Glomerular endothelial cell (primary cell): Measurements from ENCODE around the gene SPEG. TPM values are rescaled to one million over a fixed set of nuclear protein-coding genes. Genes with fewer than 3 reads are reported as not detected.

Experiments used
- DNase-seq: peaks from one replicate; pipeline ENCODE4 v3.0.0-alpha.2; 2011; ENCODE audit warnings: low read depth, low spot score; ENCODE audit errors: extremely low read depth
- total RNA-seq: library from RNA; depleted of rRNA; stranded (reverse); fragments of >200 nt; gene quantifications from 2 replicates; pipeline ENCODE4 v1.2.3, GENCODE V29; 2015

Gene SPEG
- total RNA-seq, 1 donor from 2014 or later = 1.7 TPM

- DNase-seq = no peak
These were observed 39.8 kb downstream of the SPEG start for GRCh38 chr2:219474285-219475060.

DNA sequence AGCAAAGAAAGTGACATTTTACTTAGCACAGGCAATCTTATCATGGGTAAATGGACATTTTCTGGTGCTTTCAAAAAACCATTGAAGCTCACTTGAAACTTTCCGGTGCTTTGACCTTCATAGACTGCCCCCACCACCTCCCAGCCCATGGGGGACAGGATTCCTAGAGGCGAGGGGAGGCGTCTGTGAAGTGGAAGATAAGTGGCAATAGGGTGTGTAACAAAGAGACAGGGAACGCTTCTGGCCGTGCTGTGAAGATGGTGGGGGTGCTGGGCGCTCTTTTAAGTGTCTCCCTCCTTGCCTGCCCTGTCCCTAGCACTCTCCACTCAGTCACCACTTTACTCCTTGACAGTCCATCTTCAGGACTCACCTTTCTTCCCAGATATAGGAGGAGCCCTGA, 40.6 kb downstream of the SPEG start:
- no peak for DNase-seq

DNA sequence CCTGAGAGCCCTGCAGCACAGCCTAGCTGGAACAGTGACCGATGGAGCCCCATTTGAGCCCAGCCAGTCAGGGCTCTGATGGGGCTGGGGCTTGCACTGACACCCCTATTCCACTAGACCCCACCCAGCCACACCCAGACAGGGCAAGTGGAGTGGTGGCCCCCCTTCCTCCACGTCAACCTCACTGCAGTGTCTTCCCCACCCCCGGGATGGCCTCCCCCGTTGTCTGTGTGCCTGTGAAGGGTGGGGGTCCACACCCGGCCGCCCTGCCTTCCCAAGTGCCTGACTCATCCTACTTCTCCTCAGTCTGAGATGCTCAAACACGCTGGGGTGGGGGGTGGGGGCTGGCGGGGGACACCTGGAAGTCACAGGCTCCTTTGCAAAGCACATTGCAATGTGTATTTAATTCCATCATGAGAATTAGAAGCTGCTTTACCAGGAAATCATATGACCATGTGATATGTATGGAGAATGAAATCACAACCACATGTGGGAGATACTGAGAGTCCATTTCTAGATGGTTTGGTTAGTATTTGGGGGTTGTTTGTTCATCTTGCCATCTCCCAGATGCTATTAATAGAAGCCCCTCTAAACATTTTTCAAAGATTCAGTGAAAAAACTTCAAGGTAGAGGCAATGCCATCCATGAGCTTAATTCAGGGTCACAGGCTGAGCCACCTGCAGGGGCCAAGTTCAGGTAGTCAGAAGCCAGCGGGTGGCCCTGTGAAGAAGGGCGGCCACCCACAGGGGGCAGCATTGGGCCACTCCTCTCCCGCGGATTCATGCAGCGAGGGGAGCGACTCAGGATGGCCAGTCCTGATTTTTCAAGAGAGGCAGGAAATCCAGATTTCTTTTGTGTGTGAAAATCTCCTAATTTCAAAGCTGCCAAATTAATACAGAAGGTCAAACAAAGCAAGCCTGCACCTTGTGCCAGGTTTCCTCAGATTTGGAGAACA, 41.3 kb downstream of the SPEG start:
- no peak for DNase-seq

DNA sequence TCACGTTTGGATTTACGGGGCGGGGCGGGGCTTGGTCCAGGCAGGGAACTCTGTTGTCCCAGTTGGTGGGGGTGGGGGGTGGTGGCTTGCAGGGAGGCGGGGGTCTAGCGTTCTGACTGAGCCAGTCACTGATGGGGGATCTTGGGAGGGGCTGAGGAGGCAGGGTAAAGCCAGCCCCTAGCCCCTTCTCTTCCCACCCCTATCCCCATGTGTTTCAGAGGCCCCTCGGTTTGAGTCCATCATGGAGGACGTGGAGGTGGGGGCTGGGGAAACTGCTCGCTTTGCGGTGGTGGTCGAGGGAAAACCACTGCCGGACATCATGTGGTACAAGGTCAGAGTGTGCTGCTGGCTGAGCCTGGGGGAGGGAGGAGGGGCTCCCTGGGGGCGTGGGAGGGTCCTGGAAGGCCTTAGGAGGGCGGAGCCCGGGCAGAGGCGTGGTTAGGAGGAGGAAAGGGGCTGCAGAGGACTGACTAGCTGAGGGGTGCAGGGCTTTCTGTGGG, 42.1 kb downstream of the SPEG start:
- no peak for DNase-seq

DNA sequence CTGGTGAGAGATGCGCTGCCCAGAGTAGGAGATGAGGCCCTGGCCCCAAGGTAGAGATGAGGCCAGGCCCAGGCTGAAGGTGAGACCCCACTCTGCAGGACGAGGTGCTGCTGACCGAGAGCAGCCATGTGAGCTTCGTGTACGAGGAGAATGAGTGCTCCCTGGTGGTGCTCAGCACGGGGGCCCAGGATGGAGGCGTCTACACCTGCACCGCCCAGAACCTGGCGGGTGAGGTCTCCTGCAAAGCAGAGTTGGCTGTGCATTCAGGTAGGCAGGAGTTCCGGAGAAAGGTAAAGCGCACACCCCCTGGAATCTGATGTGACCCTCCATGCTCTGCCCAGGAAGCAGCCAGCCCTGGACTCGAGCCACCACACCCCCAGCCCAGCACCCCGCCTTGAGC, 42.5 kb downstream of the SPEG start:
- DNase-seq = no peak

- DNase-seq = no peak
These were observed 43.2 kb downstream of the SPEG start for GRCh38 chr2:219477815-219478214.

- no peak for DNase-seq
These were observed 44.3 kb downstream of the SPEG start for GRCh38 chr2:219478916-219479315.

DNA sequence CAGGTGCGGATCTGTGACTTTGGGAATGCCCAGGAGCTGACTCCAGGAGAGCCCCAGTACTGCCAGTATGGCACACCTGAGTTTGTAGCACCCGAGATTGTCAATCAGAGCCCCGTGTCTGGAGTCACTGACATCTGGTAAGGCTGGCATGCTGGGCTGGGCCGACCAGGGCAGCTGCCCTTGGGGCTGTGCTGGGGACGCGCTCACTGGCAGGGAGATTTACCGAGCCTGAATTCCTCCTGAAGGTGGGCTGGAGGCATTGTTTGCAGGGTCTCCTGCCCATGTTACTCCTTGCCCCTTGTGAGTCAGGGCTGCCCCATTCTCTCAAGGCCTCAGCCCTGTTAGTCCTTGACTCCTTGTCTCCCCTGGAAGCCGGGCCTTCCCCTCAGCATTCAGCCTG, 45.4 kb downstream of the SPEG start:
- DNase-seq = no peak

GRCh38 chr2:219482674-219483405, 48.2 kb downstream of the SPEG start:
- DNase-seq = no peak

GRCh38 chr2:219483451-219484342, 49.1 kb downstream of the SPEG start:
- DNase-seq = no peak

- no peak for DNase-seq
These were observed 49.9 kb downstream of the SPEG start for GRCh38 chr2:219484343-219485200.

DNA sequence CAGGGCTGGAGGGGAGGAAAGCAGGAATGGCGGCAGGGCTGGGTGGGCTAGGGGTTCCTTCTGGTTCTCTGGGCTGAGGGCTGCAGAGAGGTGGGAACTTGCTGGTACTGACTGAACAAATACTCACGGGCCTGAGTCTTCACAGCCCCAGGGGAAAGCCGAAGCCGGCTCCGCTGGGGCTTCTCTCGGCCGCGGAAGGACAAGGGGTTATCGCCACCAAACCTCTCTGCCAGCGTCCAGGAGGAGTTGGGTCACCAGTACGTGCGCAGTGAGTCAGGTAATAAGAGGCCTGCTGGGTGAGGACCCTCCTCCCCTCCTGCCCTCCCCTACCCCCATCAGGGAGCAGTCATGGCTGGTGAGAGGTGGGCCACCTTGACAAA, 50.5 kb downstream of the SPEG start:
- DNase-seq = no peak

- DNase-seq = no peak
These were observed 51.8 kb downstream of the SPEG start for GRCh38 chr2:219486380-219486959.

- DNase-seq = no peak
These were observed 53.7 kb downstream of the SPEG start for GRCh38 chr2:219488149-219488843.

DNA sequence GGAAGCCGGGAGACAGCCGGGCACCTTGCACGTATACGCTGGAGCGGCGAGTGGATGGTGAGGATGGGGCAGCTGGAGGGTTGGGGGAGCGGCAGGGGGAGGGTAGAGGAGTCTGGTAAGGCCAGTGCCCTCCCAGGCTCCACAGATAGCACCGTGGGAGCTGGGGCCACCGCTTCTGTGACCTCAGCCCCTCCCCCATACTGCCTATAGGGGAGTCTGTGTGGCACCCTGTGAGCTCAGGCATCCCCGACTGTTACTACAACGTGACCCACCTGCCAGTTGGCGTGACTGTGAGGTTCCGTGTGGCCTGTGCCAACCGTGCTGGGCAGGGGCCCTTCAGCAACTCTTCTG, 54.2 kb downstream of the SPEG start:
- DNase-seq = no peak

DNA sequence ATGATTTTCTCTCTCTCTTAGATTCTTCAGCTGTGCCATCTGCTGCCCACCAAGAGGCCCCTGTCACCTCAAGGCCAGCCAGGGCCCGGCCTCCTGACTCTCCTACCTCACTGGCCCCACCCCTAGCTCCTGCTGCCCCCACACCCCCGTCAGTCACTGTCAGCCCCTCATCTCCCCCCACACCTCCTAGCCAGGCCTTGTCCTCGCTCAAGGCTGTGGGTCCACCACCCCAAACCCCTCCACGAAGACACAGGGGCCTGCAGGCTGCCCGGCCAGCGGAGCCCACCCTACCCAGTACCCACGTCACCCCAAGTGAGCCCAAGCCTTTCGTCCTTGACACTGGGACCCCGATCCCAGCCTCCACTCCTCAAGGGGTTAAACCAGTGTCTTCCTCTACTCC, 54.7 kb downstream of the SPEG start:
- no peak for DNase-seq

- DNase-seq = no peak
These were observed 55.5 kb downstream of the SPEG start for GRCh38 chr2:219490186-219490585.

DNA sequence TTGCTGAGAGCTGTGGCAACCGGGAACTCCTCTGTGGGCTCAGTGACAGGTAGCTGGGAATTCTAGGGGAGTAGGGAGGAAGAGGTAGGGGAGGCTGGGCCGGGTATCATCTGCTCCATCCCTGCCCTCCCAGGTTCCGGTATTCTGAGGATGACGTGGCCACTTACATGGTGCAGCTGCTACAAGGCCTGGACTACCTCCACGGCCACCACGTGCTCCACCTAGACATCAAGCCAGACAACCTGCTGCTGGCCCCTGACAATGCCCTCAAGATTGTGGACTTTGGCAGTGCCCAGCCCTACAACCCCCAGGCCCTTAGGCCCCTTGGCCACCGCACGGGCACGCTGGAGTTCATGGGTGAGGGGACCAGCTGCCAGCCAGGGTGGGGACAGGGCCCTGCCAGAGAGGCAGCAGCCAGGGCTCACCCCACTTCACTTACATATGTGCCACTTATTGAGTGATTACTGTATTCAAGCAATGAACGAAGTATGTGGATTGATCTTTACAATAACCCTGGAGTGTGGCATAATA, 56.0 kb downstream of the SPEG start:
- DNase-seq = no peak
